ES-I3 (cell line): ENCODE results near the gene CSF3.
"Not testable (repeated sequence)": the region's sequence is repeated elsewhere in the genome, so short reads cannot be mapped to it uniquely, and the experiment has no call there.

Experiments used
- H3K36me3 ChIP-seq: 2 replicates; pipeline ENCODE4 v1.6.1; 2013; ENCODE audit warnings: mild to moderate bottlenecking, low read length, control low read depth, moderate library complexity; ENCODE audit not compliant: insufficient read depth
- H3K4me1 ChIP-seq: 2 replicates; pipeline ENCODE4 v1.6.1; 2013; ENCODE audit warnings: mild to moderate bottlenecking, control low read depth, low read length; ENCODE audit not compliant: insufficient read depth
- H3K9ac ChIP-seq: 2 replicates; pipeline ENCODE4 v1.6.1; 2013; ENCODE audit warnings: low read depth, mild to moderate bottlenecking, low read length, moderate library complexity
- H3K9me3 ChIP-seq: 2 replicates; pipeline ENCODE4 v1.6.1; 2013; ENCODE audit warnings: mild to moderate bottlenecking, low read length, moderate library complexity; ENCODE audit not compliant: control insufficient read depth, insufficient read depth

The CSF3 gene

GRCh38 chr17:39981207-39981741, 34.0 kb upstream of the CSF3 start:
- H3K9me3 ChIP-seq: no peaks in the 10 kb centered on the region
- H3K4me1 ChIP-seq: peaks cover 9% of the 10 kb centered on the region
- peaks cover 17% of the 10 kb centered on the region for H3K36me3 ChIP-seq
- peak overlapping the region; percentile 66 for H3K9ac ChIP-seq

DNA sequence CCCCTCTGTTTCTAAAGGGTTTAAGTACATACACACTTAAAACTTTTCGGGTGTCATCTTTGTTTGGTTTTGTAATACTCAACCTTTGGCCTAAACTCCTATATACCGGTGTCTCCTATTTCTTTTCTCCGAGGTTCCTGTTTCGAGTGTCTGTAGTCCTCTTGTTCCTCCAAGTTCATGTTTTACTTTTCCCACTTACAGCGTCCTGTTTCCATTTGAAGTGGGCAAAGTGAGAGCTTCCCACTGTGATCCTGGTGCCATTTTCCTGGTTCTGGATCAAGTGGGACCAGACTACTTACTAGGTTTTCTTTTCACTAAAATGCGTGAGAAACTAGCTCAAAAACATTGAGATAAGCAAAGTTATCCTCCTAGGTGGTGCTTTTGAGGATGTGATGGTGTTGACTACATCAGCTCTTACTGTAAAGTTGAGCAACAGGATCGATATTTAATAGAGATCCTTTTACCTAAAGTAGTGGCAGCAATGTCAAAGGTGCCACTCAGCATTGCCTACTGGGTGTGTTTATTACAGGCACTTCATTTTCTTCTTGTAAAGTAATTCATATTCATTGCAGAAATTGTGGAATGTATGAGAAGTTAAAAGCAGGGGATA, 33.4 kb upstream of the CSF3 start:
- no peaks in the 10 kb centered on the region for H3K9me3 ChIP-seq
- peaks cover 22% of the 10 kb centered on the region for H3K36me3 ChIP-seq
- peaks cover 9% of the 10 kb centered on the region for H3K4me1 ChIP-seq
- peak overlapping the region; percentile 66 for H3K9ac ChIP-seq

DNA sequence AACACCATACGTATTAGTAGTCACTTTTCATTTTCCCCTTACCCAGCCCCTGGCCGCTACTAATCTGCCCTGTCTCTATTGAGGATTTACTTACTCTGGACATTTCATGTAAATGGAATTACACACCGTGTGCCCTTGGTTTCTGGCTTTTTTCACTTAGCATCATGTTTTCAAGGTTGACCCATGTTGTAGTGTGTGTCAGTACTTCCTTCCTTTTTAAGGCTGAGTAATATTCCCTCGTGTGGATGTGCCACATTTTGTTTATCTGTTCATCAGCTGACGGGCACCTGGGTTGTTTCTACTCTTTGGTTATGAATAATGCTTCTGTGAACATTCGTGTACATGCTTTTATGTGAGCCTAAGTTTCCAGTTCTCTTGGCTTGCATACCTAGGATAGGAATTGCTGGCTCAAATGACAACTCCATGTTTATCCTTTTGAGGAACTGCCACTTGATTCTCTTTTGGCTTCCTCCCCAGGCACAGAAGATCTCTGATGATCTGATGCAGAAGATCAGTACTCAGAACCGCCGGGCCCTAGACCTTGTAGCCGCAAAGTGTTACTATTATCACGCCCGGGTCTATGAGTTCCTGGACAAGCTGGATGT, 26.9 kb upstream of the CSF3 start:
- H3K9ac ChIP-seq: no peak overlapping the region
- H3K36me3 ChIP-seq: peaks cover 45% of the 10 kb centered on the region
- no peaks in the 10 kb centered on the region for H3K9me3 ChIP-seq
- H3K4me1 ChIP-seq: no peaks in the 10 kb centered on the region

DNA sequence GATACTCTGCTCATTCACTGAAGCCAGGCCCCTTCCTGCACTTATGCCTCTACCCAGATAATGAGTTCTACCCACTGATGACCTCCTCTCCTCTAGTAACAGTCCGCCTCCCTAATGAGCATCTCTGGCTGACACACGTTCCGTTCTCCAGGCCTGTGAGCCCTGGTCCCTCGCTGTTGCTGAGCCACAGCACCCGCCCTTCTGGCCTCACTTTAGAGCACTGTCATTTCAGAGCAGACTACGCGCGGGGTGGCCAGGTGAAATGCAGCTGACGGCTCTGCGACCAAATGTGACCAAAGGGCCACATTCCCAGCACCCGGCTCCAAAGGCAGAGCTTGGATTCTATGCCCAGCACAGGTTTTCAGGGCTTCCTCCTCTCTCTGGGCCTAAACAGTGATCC, 20.8 kb upstream of the CSF3 start:
- peaks cover 11% of the 10 kb centered on the region for H3K36me3 ChIP-seq
- H3K4me1 ChIP-seq: peaks cover 4% of the 10 kb centered on the region; the same call in 1 of the 2 replicates
- H3K9me3 ChIP-seq: no peaks in the 10 kb centered on the region
- no peak overlapping the region for H3K9ac ChIP-seq

DNA sequence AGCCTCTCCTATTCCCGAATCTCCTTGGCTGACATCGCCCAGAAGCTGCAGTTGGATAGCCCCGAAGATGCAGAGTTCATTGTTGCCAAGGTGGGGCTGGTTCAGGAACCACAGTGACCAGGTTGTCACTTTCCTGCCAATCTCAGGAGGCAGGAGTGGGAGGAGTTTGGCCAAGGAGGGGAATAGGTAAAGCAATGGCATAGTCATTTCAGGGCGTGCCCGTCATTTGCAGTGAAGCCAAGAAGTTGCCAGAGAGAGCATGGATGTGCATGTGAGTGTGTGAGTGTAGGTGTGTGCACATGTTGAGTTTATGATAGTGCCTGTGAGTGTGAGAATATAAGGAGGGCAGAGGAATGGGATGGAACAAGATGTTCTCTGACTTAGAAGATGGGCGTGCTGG, 19.8 kb upstream of the CSF3 start:
- no peaks in the 10 kb centered on the region for H3K9me3 ChIP-seq
- H3K4me1 ChIP-seq: peaks cover 4% of the 10 kb centered on the region; the same call in 1 of the 2 replicates
- no peak overlapping the region for H3K9ac ChIP-seq
- peaks cover 11% of the 10 kb centered on the region for H3K36me3 ChIP-seq

DNA sequence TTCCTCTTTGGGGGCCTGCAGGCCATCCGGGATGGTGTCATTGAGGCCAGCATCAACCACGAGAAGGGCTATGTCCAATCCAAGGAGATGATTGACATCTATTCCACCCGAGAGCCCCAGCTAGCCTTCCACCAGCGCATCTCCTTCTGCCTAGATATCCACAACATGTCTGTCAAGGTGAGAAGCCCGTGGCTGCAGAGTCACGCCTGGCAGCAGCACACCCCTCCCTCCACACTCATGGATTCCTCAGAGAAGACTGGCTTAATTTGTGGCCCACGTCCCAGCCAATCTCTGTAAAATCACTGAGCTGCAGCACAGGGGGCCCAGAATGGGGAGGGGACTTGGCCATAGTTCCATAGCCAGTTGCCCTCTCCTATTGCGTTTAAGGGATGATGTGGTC, 19.1 kb upstream of the CSF3 start:
- Histone ChIP-seq H3K9ac (no peak overlapping the region), H3K9me3 (no peaks in the 10 kb centered on the region), H3K36me3 (peaks cover 11% of the 10 kb centered on the region), H3K4me1 (peaks cover 4% of the 10 kb centered on the region; the same call in 1 of the 2 replicates)

GRCh38 chr17:39996800-39997199, 18.4 kb upstream of the CSF3 start:
- H3K9ac ChIP-seq: no peak overlapping the region
- H3K36me3 ChIP-seq: peaks cover 11% of the 10 kb centered on the region

GRCh38 chr17:39997543-39997942, 17.7 kb upstream of the CSF3 start:
- Histone ChIP-seq H3K9me3 (no peaks in the 10 kb centered on the region), H3K36me3 (peaks cover 11% of the 10 kb centered on the region), H3K4me1 (peaks cover 4% of the 10 kb centered on the region; the same call in 1 of the 2 replicates)

More at GRCh38 chr17:39996800-39997199, 18.4 kb upstream of the CSF3 start:
- Histone ChIP-seq H3K4me1 (peaks cover 4% of the 10 kb centered on the region; the same call in 1 of the 2 replicates), H3K9me3 (no peaks in the 10 kb centered on the region)

DNA sequence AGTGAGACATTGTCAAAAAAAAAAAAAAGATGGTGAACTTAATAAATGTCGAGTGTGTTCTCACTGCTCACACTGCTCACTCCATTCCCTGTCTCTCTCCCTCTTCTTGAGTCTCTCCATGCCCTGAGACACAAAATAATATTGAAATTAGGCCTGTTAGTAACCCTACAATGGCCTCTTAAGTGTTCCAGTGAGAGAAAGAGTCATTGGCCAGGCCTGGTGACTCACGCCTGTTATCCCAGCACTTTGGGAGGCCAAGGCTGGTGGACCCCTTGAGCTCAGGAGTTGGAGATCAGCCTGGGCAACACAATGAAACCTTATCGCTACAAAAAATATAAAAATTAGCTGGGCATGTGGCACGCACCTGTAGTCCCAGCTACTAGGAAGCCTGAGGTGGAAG, 16.2 kb upstream of the CSF3 start:
- no peak overlapping the region for H3K9ac ChIP-seq

More at GRCh38 chr17:39997543-39997942, 17.7 kb upstream of the CSF3 start:
- H3K9ac ChIP-seq: no peak overlapping the region

GRCh38 chr17:40000161-40000560, 15.1 kb upstream of the CSF3 start:
- H3K4me1 ChIP-seq: peaks cover 4% of the 10 kb centered on the region; the same call in 1 of the 2 replicates
- no peaks in the 10 kb centered on the region; the same call in 1 of the 2 replicates for H3K9me3 ChIP-seq
- H3K9ac ChIP-seq: no peak overlapping the region
- no peaks in the 10 kb centered on the region; the same call in none of the 2 replicates for H3K36me3 ChIP-seq

More for the DNA sequence above, 16.2 kb upstream of the CSF3 start:
- Histone ChIP-seq H3K36me3 (peaks cover 3% of the 10 kb centered on the region), H3K9me3 (no peaks in the 10 kb centered on the region), H3K4me1 (peaks cover 4% of the 10 kb centered on the region; the same call in 1 of the 2 replicates)

DNA sequence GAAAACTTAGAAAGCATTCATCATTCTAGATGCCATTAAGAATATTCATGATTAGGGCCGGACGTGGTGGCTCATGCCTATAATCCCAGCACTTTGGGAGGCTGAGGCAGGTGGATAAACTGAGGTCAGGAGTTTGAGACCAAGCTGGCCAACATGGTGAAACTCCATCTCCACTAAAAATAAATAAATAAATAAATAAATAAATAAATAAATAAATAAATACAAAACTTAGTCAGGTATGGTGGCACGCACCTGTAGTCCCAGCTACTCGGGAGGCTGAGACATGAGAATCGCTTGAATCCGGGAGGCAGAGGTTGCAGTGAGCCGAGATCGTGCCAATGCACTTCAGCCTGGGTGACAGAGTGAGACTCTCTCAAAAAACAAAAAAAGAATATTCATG, 13.9 kb upstream of the CSF3 start:
- not testable (repeated sequence) for H3K4me1 ChIP-seq, H3K9me3 ChIP-seq, H3K9ac ChIP-seq, H3K36me3 ChIP-seq

DNA sequence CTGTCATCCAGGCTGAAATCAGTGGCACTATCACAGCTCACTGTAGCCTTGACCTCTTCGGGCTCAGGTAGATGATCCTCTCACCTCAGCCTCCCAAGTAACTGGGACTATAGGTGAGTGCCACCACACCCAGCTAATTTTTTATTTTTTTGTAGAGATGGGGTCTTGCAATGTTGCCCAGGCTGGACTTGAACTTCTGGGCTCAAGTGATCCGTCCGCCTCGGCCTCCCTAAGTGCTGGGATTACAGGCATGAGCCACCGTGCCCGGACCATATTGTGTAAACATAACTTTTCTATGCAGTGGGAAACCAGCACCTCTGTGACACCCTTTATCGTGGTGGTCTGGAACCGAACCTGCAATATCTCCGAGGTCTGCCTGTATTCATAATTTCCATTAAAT, 11.2 kb upstream of the CSF3 start:
- H3K9ac ChIP-seq: no peak overlapping the region
- H3K36me3 ChIP-seq: no peaks in the 10 kb centered on the region
- H3K4me1 ChIP-seq: peaks cover 2% of the 10 kb centered on the region; the same call in 1 of the 2 replicates
- H3K9me3 ChIP-seq: no peaks in the 10 kb centered on the region; the same call in 1 of the 2 replicates

- no peaks in the 10 kb centered on the region for H3K4me1 ChIP-seq
- H3K36me3 ChIP-seq: no peaks in the 10 kb centered on the region
- H3K9me3 ChIP-seq: no peaks in the 10 kb centered on the region; the same call in 1 of the 2 replicates
- no peak overlapping the region for H3K9ac ChIP-seq
Measured at GRCh38 chr17:40004712-40005111, 10.5 kb upstream of the CSF3 start.

DNA sequence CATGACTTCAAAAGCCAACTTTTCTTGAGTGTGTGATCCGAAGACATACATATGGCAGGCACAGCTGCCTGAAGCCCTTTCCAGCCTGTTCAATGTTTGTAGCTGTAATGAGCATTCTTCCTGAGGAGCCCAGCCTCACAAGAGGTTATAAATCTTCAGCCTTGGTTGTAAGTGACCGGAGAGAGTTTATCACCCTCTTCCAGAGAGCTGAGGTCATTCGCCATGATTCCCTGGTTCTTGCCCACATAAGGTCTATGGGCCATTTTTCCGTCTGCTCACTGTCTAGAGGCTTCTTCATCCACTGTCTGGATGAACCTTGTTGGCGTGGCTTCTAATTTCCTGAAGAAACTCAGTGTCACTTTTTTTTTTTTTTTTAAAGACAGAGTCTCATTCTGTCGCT, 9.7 kb upstream of the CSF3 start:
- H3K9me3 ChIP-seq: no peaks in the 10 kb centered on the region; the same call in 1 of the 2 replicates

DNA sequence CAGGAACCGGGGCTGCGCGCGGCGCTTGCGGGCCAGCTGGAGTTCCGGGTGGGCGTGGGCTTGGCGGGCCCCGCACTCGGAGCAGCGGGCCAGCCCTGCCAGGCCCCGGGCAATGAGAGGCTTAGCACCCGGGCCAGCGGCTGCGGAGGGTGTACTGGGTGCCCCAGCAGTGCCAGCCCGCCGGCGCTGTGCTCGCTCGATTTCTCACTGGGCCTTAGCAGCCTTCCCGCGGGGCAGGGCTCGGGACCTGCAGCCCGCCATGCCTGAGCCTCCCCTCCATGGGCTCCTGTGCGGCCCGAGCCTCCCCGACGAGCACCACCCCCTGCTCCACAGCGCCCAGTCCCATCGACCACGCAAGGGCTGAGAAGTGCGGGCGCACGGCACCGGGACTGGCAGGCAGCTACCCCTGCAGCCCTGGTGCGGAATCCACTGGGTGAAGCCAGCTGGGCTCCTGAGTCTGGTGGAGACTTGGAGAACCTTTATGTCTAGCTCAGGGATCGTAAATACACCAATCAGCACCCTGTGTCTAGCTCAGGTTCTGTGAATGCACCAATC, 4.2 kb upstream of the CSF3 start:
- H3K9me3 ChIP-seq, H3K36me3 ChIP-seq, H3K9ac ChIP-seq, H3K4me1 ChIP-seq: not testable (repeated sequence)

More for the DNA sequence above, 9.7 kb upstream of the CSF3 start:
- Histone ChIP-seq H3K36me3 (no peaks in the 10 kb centered on the region), H3K9ac (no peak overlapping the region), H3K4me1 (no peaks in the 10 kb centered on the region)
